Activated B cell treated with CpG ODN at 0.5 μM for 24 hours (primary cell): ENCODE results near the gene ASL. TPM values are rescaled to one million over a fixed set of nuclear protein-coding genes. Genes with fewer than 3 reads are reported as not detected.
"Not testable (repeated sequence)": the region's sequence is repeated elsewhere in the genome, so short reads cannot be mapped to it uniquely, and the experiment has no call there.

Experiments
- ATAC-seq: fragments of 200-7000 bp; cut with Tn5 transposase; one replicate; pipeline ENCODE4 v1.10.0; 2021; ENCODE audit warnings: low read depth, mild to moderate bottlenecking, moderate library complexity
- CTCF ChIA-PET: fragments of 350-600 bp; sonication (Branson Sonifier 250); formaldehyde crosslinking; loops from one replicate; lab custom pipeline; 2021; ENCODE audit warnings: antibody characterized with exemption; lab: Charles Lee
- POLR2A ChIA-PET: fragments of 350-600 bp; sonication (Branson Sonifier 250); formaldehyde crosslinking; loops from one replicate; lab custom pipeline; 2021; ENCODE audit warnings: antibody characterized with exemption; lab: Charles Lee
- DNase-seq: peaks from one replicate; pipeline ENCODE4 v3.0.0; 2022
- H3K27ac Mint-ChIP-seq: one replicate; pipeline ENCODE4 v1.8.0; 2020; ENCODE audit warnings: mixed read lengths
- H3K27me3 Mint-ChIP-seq: one replicate; pipeline ENCODE4 v1.8.0; 2021; ENCODE audit warnings: mixed read lengths
- H3K36me3 Mint-ChIP-seq: one replicate; pipeline ENCODE4 v1.8.0; 2021; ENCODE audit warnings: low read depth, mixed read lengths
- H3K4me1 Mint-ChIP-seq: one replicate; pipeline ENCODE4 v1.8.0; 2021; ENCODE audit warnings: mixed read lengths
- H3K4me3 Mint-ChIP-seq: one replicate; pipeline ENCODE4 v1.8.0; 2020; ENCODE audit warnings: mild to moderate bottlenecking, mixed read lengths
- H3K9me3 Mint-ChIP-seq: one replicate; pipeline ENCODE4 v1.8.0; 2020; ENCODE audit warnings: mixed read lengths
- intact Hi-C: fragments of 100-400 bp; cut with micrococcal nuclease; formaldehyde crosslinking; loops from one replicate; pipeline ENCODE4 v1.15.1; 2024
- total RNA-seq: library from RNA; stranded (reverse); gene quantifications from 2 replicates; pipeline ENCODE4 v1.2.3, GENCODE V29; 2022
- TF ChIP-seq, protein P1 (sequence below): fragments of 200-600 bp; IDR thresholded peaks from one replicate; pipeline ENCODE4 v1.8.0; 2022; ENCODE audit warnings: antibody characterized with exemption, mild to moderate bottlenecking

Gene ASL
- total RNA-seq = 39.6 and 39.8 TPM in 2 replicates

DNA sequence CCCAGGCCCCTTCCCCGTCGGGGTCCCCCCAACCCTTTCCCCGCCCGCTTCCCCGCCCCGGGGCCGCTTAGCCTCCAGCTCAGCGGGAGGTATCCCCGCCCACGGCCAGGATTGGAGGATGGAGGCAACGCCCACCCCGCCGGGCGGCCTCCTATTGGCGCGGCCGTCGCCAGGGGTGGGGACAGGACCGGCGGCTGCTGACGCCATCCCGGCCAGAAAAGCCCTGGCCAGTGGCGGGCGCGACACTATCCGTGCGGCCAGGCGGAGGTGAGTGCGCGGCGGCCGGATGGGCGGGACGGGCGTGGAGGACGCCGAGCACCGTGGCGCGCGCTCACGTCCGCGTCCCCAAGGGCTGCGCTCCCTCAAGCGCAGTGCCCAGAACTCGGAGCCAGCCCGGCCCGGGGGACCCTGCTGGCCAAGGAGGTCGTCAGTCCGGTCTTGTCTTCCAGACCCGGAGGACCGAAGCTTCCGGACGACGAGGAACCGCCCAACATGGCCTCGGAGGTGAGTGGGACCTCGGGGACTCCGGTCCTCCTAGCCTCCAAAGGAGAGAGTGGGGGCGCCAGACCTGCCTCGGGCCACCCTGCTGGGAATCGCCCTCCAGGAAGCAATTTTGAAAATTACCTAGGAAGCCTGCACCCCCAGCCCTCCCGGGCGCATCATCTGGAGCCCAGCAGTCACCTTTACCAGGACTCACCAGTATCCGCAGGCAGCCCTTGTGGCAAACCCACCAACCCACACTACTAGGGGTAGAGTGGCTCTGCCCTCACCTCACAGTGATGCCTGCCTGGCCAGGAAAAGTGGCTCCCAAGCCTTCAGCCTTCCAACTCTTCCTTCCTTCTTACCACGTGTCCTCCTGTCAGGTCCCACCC is at the start of gene ASL:
Gene ASL, plus strand, starts transcription at position 230 of the 872 bp plus-strand sequence. Its CDS starts 263 bp downstream, at position 493.
- TF ChIP-seq, protein P1, sequence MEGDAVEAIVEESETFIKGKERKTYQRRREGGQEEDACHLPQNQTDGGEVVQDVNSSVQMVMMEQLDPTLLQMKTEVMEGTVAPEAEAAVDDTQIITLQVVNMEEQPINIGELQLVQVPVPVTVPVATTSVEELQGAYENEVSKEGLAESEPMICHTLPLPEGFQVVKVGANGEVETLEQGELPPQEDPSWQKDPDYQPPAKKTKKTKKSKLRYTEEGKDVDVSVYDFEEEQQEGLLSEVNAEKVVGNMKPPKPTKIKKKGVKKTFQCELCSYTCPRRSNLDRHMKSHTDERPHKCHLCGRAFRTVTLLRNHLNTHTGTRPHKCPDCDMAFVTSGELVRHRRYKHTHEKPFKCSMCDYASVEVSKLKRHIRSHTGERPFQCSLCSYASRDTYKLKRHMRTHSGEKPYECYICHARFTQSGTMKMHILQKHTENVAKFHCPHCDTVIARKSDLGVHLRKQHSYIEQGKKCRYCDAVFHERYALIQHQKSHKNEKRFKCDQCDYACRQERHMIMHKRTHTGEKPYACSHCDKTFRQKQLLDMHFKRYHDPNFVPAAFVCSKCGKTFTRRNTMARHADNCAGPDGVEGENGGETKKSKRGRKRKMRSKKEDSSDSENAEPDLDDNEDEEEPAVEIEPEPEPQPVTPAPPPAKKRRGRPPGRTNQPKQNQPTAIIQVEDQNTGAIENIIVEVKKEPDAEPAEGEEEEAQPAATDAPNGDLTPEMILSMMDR = no peak
- POLR2A ChIA-PET = interaction anchor here (0.6 to 1.9 kb wide), 5 partner anchors 39 to 769 kb away, joined by 3 to 28 read pairs (median 4); partner anchors contain the start of genes CRCP and GUSB
- peaks cover 21% of the 10 kb centered on the region for H3K4me1 Mint-ChIP-seq
- H3K27me3 Mint-ChIP-seq = no peaks in the 10 kb centered on the region
- peaks cover 4% of the 10 kb centered on the region for H3K36me3 Mint-ChIP-seq
- DNase-seq (peak; percentile 94), ATAC-seq (peak; percentile 98)
- H3K4me3 Mint-ChIP-seq = peak within 1 kb of the TSS; percentile 86
- peak within 1 kb of the TSS; percentile 73 for H3K27ac Mint-ChIP-seq
- no peaks in the 10 kb centered on the region for H3K9me3 Mint-ChIP-seq
- intact Hi-C loops = loop anchor here (1.0 to 10.0 kb wide), 5 partner anchors 31 to 321 kb away; partner anchors contain the start of genes CRCP, GUSB and VKORC1L1
- CTCF ChIA-PET = no interaction called here

DNA sequence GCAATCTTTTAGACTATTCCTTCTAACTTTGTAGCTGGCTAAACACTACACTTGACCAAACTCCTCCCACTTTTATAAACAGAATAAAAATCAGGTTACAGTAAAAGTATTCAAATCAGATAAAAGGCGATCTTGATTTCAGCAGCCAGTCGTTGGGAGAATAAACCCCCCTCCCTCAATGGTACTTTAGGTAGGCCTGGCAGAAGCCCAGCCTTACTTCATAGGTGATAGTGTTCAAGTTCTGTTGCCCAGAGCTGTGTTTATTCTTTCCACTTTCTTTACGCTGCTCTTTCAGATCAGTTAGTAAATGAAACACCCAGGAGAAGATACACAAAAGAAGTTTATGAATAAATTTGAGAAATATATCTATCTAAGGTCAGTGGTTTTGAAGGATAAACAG is 47.3 kb upstream of the ASL start:
- H3K4me1 Mint-ChIP-seq, H3K27me3 Mint-ChIP-seq, POLR2A ChIA-PET, H3K9me3 Mint-ChIP-seq, DNase-seq, ATAC-seq, H3K36me3 Mint-ChIP-seq, H3K27ac Mint-ChIP-seq, intact Hi-C loops, CTCF ChIA-PET, H3K4me3 Mint-ChIP-seq: not testable (repeated sequence)

DNA sequence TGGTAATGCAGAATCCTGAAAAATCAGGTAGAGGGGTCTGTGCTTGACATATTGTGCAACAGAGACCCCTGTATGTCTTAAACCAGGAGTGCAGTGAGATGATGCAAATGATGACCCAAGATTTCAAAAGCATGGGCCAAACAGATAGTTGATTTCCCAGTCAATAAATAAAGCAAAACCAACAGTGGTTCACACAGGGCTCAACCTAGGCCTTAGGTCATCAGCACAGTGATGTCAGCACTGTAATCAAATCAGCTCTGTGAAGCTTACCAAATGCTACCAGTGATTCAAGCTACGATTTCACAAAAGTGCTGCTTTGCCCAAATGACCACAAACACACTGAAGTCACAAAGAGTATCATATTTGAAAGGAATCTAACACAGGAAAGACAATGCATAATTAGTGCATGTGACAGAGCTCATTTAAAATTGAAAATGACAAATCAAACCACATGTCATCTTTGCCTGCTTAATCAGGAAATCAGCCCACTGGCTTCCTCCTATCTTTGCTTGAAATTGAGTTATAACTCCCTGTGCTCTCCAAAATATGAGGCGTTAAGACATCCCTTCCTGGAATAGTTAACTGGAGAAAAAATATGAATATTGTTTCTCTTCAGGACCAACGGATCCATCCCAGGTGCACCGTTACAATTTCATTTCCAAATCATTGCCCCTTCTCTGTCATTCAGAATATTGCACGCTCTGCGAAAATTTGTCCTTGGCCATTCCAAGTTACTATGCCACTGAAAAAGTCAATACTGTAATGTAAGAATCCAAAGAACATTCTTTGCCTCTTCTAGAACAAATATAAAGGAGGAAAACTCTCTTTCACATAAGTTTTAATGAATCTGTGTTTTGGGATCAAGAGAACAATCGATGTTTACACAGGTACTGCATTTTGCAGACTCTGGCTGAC is 41.9 kb upstream of the ASL start:
- Mint-ChIP-seq H3K36me3 (no peaks in the 10 kb centered on the region), H3K27ac (no peak overlapping the region), H3K4me3 (no peak overlapping the region), H3K27me3 (peaks cover 2% of the 10 kb centered on the region), H3K4me1 (no peaks in the 10 kb centered on the region), H3K9me3 (no peaks in the 10 kb centered on the region)
- DNase-seq (no peak), ATAC-seq (no peak)
- intact Hi-C loops = no loop called here
- TF ChIP-seq, protein P1 = no peak
- ChIA-PET CTCF (no interaction called here), POLR2A (no interaction called here)

DNA sequence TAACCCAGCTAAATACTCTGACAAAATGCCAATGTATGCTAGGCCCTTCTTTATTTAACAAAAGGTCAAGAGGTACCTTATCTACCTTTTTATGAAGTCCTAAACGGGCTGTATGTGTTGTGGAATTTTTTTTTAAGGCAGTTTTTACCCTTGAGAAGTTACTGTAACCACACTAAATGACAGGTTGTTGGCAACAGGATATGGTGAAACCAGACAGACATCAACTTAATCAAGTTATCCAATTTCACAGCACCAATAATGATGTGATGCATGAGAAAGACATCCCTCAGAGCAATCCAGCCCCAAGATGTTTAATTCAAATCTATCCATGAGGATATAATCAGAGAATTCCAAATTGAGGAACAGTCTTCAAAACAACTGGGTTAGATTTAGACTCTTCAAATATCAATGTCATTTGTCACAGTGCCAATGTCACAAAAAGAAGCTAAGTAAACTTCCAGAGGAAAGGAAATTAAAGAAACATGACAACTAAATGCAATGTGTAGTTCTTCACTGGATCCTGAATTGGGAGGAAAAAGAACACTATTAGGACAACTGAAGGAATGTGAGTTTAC is 41.1 kb upstream of the ASL start:
- intact Hi-C loops, ATAC-seq, H3K9me3 Mint-ChIP-seq, H3K27me3 Mint-ChIP-seq, DNase-seq, H3K36me3 Mint-ChIP-seq, POLR2A ChIA-PET, H3K4me3 Mint-ChIP-seq, H3K27ac Mint-ChIP-seq, H3K4me1 Mint-ChIP-seq, CTCF ChIA-PET: not testable (repeated sequence)

DNA sequence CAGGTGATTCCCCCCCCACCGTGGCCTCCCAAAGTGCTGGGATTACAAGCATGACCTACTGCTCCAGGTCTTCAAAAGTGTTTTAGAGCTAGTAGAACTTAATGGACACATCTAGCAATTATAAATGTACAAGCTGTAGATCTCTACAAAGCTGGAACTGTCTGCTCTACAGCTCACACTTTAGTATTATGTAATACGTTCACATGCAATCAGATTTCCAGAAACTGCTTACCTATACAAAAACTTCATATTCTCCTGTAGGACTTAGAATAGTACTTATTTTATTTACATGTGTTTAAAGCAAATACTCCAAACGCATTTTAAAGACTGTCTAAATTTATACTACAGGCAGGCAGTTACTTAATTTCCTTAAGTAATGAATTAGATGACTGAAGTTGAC is 39.2 kb upstream of the ASL start:
- intact Hi-C loops = no loop called here
- H3K27me3 Mint-ChIP-seq = peaks cover 8% of the 10 kb centered on the region
- ATAC-seq (no peak), DNase-seq (no peak)
- no peaks in the 10 kb centered on the region for H3K4me1 Mint-ChIP-seq
- no peak overlapping the region for H3K27ac Mint-ChIP-seq
- H3K4me3 Mint-ChIP-seq = no peak overlapping the region
- TF ChIP-seq, protein P1 = no peak
- CTCF ChIA-PET = no interaction called here
- H3K9me3 Mint-ChIP-seq = no peaks in the 10 kb centered on the region
- H3K36me3 Mint-ChIP-seq = no peaks in the 10 kb centered on the region
- POLR2A ChIA-PET = no interaction called here
